ENCODE results near the gene MAPK12. TPM values are rescaled to one million over a fixed set of nuclear protein-coding genes. Genes with fewer than 3 reads are reported as not detected.

MAPK12 gene
- total RNA-seq, 1 experiment from 2014 or later: 74.6 TPM

GRCh38 chr22:50285568-50286229 lies 24.2 kb upstream of the MAPK12 start:
- DNase-seq (ENCODE audit: low read depth, low spot score) (no peak), ATAC-seq (no peak)
- ChIA-PET CTCF (no interaction called here), POLR2A (no interaction called here)
- Histone ChIP-seq H3K4me3 (ENCODE audit: low read depth in 2 of 2, low read length in 2 of 2) (no peak overlapping the region), H3K4me1 (ENCODE audit: control insufficient read depth, insufficient read depth, low read length) (peaks cover 4% of the 10 kb centered on the region; the same call in 1 of the 2 replicates), H3K36me3 (ENCODE audit: control insufficient read depth, insufficient read depth, low read length) (peaks cover 2% of the 10 kb centered on the region; the same call in 1 of the 2 replicates), H3K27ac (ENCODE audit: low read length) (no peak overlapping the region), H3K27me3 (ENCODE audit: control insufficient read depth, insufficient read depth, low read length) (no peaks in the 10 kb centered on the region), H3K9me3 (ENCODE audit: control insufficient read depth, insufficient read depth, low read depth, low read length) (no peaks in the 10 kb centered on the region)
- no TSS peak for BruUV-seq (replicated peaks)
- intact Hi-C loops (cut with micrococcal nuclease; ENCODE audit: unreplicated experiment) (no loop called here), in situ Hi-C loops (cut with HindIII; ENCODE audit: low pct_unique_long_range_greater_than_20kb, low sequenced_read_pairs) (no loop called here)
- TF ChIP-seq SIN3A (IDR thresholded peaks at IDR 0.05; ENCODE audit: borderline replicate concordance, insufficient read depth, low read depth, low read length) (no peak), TCF7L2 (IDR thresholded peaks at IDR 0.05; ENCODE audit: low read depth, low read length) (no peak), POLR2AphosphoS5 (IDR thresholded peaks at IDR 0.05; ENCODE audit: low read depth, low read length) (no peak), REST (IDR thresholded peaks at IDR 0.05; ENCODE audit: insufficient read depth in 1 of 2, low read depth in 2 of 2, low read length in 1 of 2) (no peak)
- TF ChIP-seq, protein P1, sequence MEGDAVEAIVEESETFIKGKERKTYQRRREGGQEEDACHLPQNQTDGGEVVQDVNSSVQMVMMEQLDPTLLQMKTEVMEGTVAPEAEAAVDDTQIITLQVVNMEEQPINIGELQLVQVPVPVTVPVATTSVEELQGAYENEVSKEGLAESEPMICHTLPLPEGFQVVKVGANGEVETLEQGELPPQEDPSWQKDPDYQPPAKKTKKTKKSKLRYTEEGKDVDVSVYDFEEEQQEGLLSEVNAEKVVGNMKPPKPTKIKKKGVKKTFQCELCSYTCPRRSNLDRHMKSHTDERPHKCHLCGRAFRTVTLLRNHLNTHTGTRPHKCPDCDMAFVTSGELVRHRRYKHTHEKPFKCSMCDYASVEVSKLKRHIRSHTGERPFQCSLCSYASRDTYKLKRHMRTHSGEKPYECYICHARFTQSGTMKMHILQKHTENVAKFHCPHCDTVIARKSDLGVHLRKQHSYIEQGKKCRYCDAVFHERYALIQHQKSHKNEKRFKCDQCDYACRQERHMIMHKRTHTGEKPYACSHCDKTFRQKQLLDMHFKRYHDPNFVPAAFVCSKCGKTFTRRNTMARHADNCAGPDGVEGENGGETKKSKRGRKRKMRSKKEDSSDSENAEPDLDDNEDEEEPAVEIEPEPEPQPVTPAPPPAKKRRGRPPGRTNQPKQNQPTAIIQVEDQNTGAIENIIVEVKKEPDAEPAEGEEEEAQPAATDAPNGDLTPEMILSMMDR (IDR thresholded peaks at IDR 0.05): no peak

- Histone ChIP-seq H3K9me3 (ENCODE audit: control insufficient read depth, insufficient read depth, low read depth, low read length) (no peaks in the 10 kb centered on the region), H3K4me1 (ENCODE audit: control insufficient read depth, insufficient read depth, low read length) (peaks cover 4% of the 10 kb centered on the region; the same call in 1 of the 2 replicates), H3K27ac (ENCODE audit: low read length) (no peak overlapping the region), H3K4me3 (ENCODE audit: low read depth in 2 of 2, low read length in 2 of 2) (no peak overlapping the region), H3K36me3 (ENCODE audit: control insufficient read depth, insufficient read depth, low read length) (peaks cover 2% of the 10 kb centered on the region; the same call in 1 of the 2 replicates), H3K27me3 (ENCODE audit: control insufficient read depth, insufficient read depth, low read length) (no peaks in the 10 kb centered on the region)
- ChIA-PET POLR2A (no interaction called here), CTCF (no interaction called here)
- ATAC-seq (no peak), DNase-seq (ENCODE audit: low read depth, low spot score) (no peak)
- no TSS peak for BruUV-seq (replicated peaks)
- no peak for TF ChIP-seq SIN3A (IDR thresholded peaks at IDR 0.05; ENCODE audit: borderline replicate concordance, insufficient read depth, low read depth, low read length)
- TF ChIP-seq REST (IDR thresholded peaks at IDR 0.05; ENCODE audit: insufficient read depth in 1 of 2, low read depth in 2 of 2, low read length in 1 of 2): peak in 1 of 2 experiments; percentile 66; a peak in 1 of 4 replicates
- in situ Hi-C loops (cut with HindIII; ENCODE audit: low pct_unique_long_range_greater_than_20kb, low sequenced_read_pairs): no loop called here
- intact Hi-C loops (cut with micrococcal nuclease; ENCODE audit: unreplicated experiment): no loop called here
Observed at GRCh38 chr22:50284479-50284878, 23.0 kb upstream of the MAPK12 start.
